H9 (cell line): ENCODE measurements around the gene TRIM68. TPM values are rescaled to one million over a fixed set of nuclear protein-coding genes. Genes with fewer than 3 reads are reported as not detected.

Experiments used
- DNase-seq: peaks from one replicate; pipeline ENCODE4 v3.0.0-alpha.2; 2017
- H2AFZ ChIP-seq: one replicate; pipeline ENCODE4 v1.6.1; 2013; ENCODE audit warnings: mild to moderate bottlenecking, low read length, control low read depth, moderate library complexity
- H2AK5ac ChIP-seq: 2 replicates; pipeline ENCODE4 v1.6.1; 2013; ENCODE audit warnings: low read length, control low read depth, mixed read lengths; ENCODE audit not compliant: insufficient read length
- H2BK120ac ChIP-seq: one replicate; pipeline ENCODE4 v1.6.1; 2013; ENCODE audit warnings: low read depth, mild to moderate bottlenecking, low read length, control low read depth, inconsistent platforms; ENCODE audit not compliant: poor library complexity, severe bottlenecking
- H2BK12ac ChIP-seq: 2 replicates; pipeline ENCODE4 v1.6.1; 2013; ENCODE audit warnings: low read length, control low read depth, mixed read lengths, low read depth; ENCODE audit not compliant: insufficient read length
- H2BK15ac ChIP-seq: 2 replicates; pipeline ENCODE4 v1.6.1; 2013; ENCODE audit warnings: low read depth, low read length, control low read depth
- H2BK20ac ChIP-seq: one replicate; pipeline ENCODE4 v1.6.1; 2013; ENCODE audit warnings: low read depth, mild to moderate bottlenecking, low read length, control low read depth, inconsistent platforms; ENCODE audit not compliant: poor library complexity, severe bottlenecking
- H2BK5ac ChIP-seq: 2 replicates; pipeline ENCODE4 v1.6.1; 2013; ENCODE audit warnings: low read length, control low read depth, mixed read lengths; ENCODE audit not compliant: insufficient read length
- H3K14ac ChIP-seq: 2 replicates; pipeline ENCODE4 v1.6.1; 2013; ENCODE audit warnings: low read length, control low read depth; ENCODE audit not compliant: insufficient read depth
- H3K18ac ChIP-seq: 2 replicates; pipeline ENCODE4 v1.6.1; 2013; ENCODE audit warnings: low read depth, mild to moderate bottlenecking, mixed read lengths, low read length, control low read depth; ENCODE audit not compliant: insufficient read length
- H3K23ac ChIP-seq: 2 replicates; pipeline ENCODE4 v1.6.1; 2013; ENCODE audit warnings: low read length, control low read depth, mixed read lengths, low read depth; ENCODE audit not compliant: insufficient read length
- H3K23me2 ChIP-seq: 2 replicates; pipeline ENCODE4 v1.6.1; 2013; ENCODE audit warnings: low read depth, mild to moderate bottlenecking, mixed read lengths, low read length, control low read depth; ENCODE audit not compliant: insufficient read length, poor library complexity, severe bottlenecking
- H3K27ac ChIP-seq: 2 replicates; pipeline ENCODE4 v1.5.1; 2013; ENCODE audit warnings: low read length, control low read depth, mixed read lengths, low read depth; ENCODE audit not compliant: insufficient read length
- H3K27me3 ChIP-seq: 2 replicates; pipeline ENCODE4 v1.6.1; 2013; ENCODE audit warnings: low read length, control low read depth, inconsistent platforms; ENCODE audit not compliant: insufficient read depth
- H3K4ac ChIP-seq: 2 replicates; pipeline ENCODE4 v1.6.1; 2013; ENCODE audit warnings: low read depth, mild to moderate bottlenecking, control low read depth, inconsistent platforms, low read length, moderate library complexity
- H3K4me1 ChIP-seq: 2 replicates; pipeline ENCODE4 v1.6.1; 2013; ENCODE audit warnings: low read length, control low read depth, inconsistent platforms; ENCODE audit not compliant: insufficient read depth
- H3K4me2 ChIP-seq: 2 replicates; pipeline ENCODE4 v1.6.1; 2013; ENCODE audit warnings: low read length, control low read depth, mixed read lengths; ENCODE audit not compliant: insufficient read length, insufficient read depth
- H3K56ac ChIP-seq: 2 replicates; pipeline ENCODE4 v1.6.1; 2013; ENCODE audit warnings: low read depth, mild to moderate bottlenecking, mixed read lengths, low read length, control low read depth; ENCODE audit not compliant: insufficient read length
- H3K79me1 ChIP-seq: 2 replicates; pipeline ENCODE4 v1.6.1; 2013; ENCODE audit warnings: low read depth, mild to moderate bottlenecking, moderate library complexity, low read length, control low read depth, inconsistent platforms; ENCODE audit not compliant: insufficient read depth, poor library complexity, severe bottlenecking
- H3K79me2 ChIP-seq: 2 replicates; pipeline ENCODE4 v1.6.1; 2013; ENCODE audit warnings: low read length, control low read depth, inconsistent platforms; ENCODE audit not compliant: insufficient read depth
- H3K9ac ChIP-seq: 2 replicates; pipeline ENCODE4 v1.6.1; 2013; ENCODE audit warnings: low read length, control low read depth, mixed read lengths; ENCODE audit not compliant: insufficient read length; ENCODE audit errors: extremely low read depth
- H3K9me3 ChIP-seq: one replicate; pipeline ENCODE4 v1.6.1; 2013; ENCODE audit warnings: low read depth, low read length, inconsistent platforms; ENCODE audit not compliant: control insufficient read depth
- H3T11ph ChIP-seq: one replicate; pipeline ENCODE4 v1.6.1; 2013; ENCODE audit warnings: mild to moderate bottlenecking, low read length, control low read depth, inconsistent platforms
- H4K20me1 ChIP-seq: one replicate; pipeline ENCODE4 v1.6.1; 2013; ENCODE audit not compliant: control insufficient read depth, insufficient read length, insufficient read depth
- H4K5ac ChIP-seq: 2 replicates; pipeline ENCODE4 v1.6.1; 2013; ENCODE audit warnings: low read depth, mild to moderate bottlenecking, mixed read lengths, low read length, control low read depth; ENCODE audit not compliant: insufficient read length
- H4K8ac ChIP-seq: replicated peaks from 2 replicates; pipeline ENCODE4 v1.6.1; 2013; ENCODE audit warnings: low read length, control low read depth, mixed read lengths, low read depth; ENCODE audit not compliant: insufficient read length
- H4K91ac ChIP-seq: 2 replicates; pipeline ENCODE4 v1.6.1; 2013; ENCODE audit warnings: low read depth, mild to moderate bottlenecking, moderate library complexity, mixed read lengths, low read length, control low read depth; ENCODE audit not compliant: insufficient read length
- H3K27ac Mint-ChIP-seq, 3 experiments: 2 replicates in 2 of 3; 3 replicates in 1 of 3; pipeline ENCODE4 v1.8.0; 2020 to 2021; ENCODE audit warnings: mixed read lengths in 3 of 3, mild to moderate bottlenecking in 1 of 3, moderate library complexity in 1 of 3
- H3K27me3 Mint-ChIP-seq: 2 replicates; pipeline ENCODE4 v1.8.0; 2021; ENCODE audit warnings: low read depth, mild to moderate bottlenecking, moderate library complexity, mixed read lengths
- H3K36me3 Mint-ChIP-seq, 3 experiments: 2 replicates in 2 of 3; 3 replicates in 1 of 3; pipeline ENCODE4 v1.8.0; 2020 to 2021; ENCODE audit warnings: low read depth in 3 of 3, mixed read lengths in 3 of 3; ENCODE audit not compliant: insufficient read depth in 1 of 3
- H3K4me1 Mint-ChIP-seq, 2 experiments: 2 replicates each; pipeline ENCODE4 v1.8.0; 2020; ENCODE audit warnings: mixed read lengths in 2 of 2
- H3K4me3 Mint-ChIP-seq, 2 experiments: 2 replicates in 1 of 2; 3 replicates in 1 of 2; pipeline ENCODE4 v1.8.0; 2020 to 2021; ENCODE audit warnings: mild to moderate bottlenecking in 2 of 2, mixed read lengths in 2 of 2, moderate library complexity in 1 of 2
- H3K9me3 Mint-ChIP-seq, 2 experiments: 2 replicates in 1 of 2; 3 replicates in 1 of 2; pipeline ENCODE4 v1.8.0; 2020; ENCODE audit warnings: mild to moderate bottlenecking in 2 of 2, mixed read lengths in 2 of 2, moderate library complexity in 1 of 2
- CTCF ChIP-seq: fragments of 200-600 bp; sonication (generic); conservative IDR thresholded peaks from 3 replicates; pipeline ENCODE4 v1.8.0; 2021; ENCODE audit warnings: antibody characterized with exemption, mild to moderate bottlenecking
- WGBS: extraction: QIAGEN DNeasy Blood & Tissue Kit; methylation state at CpG from one replicate; pipeline ENCODE4 v1.1.7; 2013; ENCODE audit warnings: missing lambda C conversion rate, low lambda C conversion rate, mixed read lengths; ENCODE audit not compliant: insufficient read length; ENCODE audit errors: extremely low coverage; 5-methylcytosine and 5-hydroxymethylcytosine counted together
- total RNA-seq: library from RNA; stranded (reverse); gene quantifications from 2 replicates; pipeline ENCODE4 v1.2.1, GENCODE V29; 2021

TRIM68 gene
- total RNA-seq, 1 experiment from 2014 or later = 9.9 TPM

DNA sequence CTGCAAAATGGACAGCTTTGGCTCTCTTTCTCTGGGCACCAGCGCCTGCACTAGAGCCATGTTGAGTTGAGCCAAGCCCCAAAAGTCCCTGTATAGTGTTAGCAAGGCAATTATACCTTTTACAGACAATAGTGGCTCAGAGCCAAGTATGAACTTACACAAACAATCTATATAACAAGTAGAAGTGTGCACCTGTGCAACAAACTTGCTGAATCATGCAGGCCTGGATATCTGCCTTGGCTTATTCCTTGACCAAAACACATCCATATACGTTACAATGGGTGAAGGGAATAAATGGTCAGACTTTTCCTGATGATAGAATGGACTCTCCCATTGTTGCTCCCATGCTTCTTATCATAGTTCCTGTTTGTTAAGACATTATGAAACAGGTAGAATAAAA is 30.3 kb downstream of the TRIM68 start:
- no peak for TF ChIP-seq CTCF
- no peak overlapping the region for H2BK5ac ChIP-seq
- no peaks in the 10 kb centered on the region for H3K23me2 ChIP-seq
- no peak overlapping the region for H2BK20ac ChIP-seq
- peaks cover 5% of the 10 kb centered on the region; the same call in 1 of the 2 replicates for H3K27me3 Mint-ChIP-seq
- no peak overlapping the region for H3T11ph ChIP-seq
- no peak overlapping the region for H2AFZ ChIP-seq
- no peaks in the 10 kb centered on the region; a peak in 1 of 5 replicates for H3K9me3 Mint-ChIP-seq
- H3K79me1 ChIP-seq = no peaks in the 10 kb centered on the region
- H3K18ac ChIP-seq = no peak overlapping the region
- H3K4me1 ChIP-seq = no peaks in the 10 kb centered on the region
- no peaks in the 10 kb centered on the region for H3K36me3 Mint-ChIP-seq
- H2AK5ac ChIP-seq = no peak overlapping the region
- DNase-seq = no peak
- no peak overlapping the region for H2BK15ac ChIP-seq
- no peak overlapping the region for H3K4me2 ChIP-seq
- H4K5ac ChIP-seq = no peak overlapping the region
- no peaks in the 10 kb centered on the region for H4K20me1 ChIP-seq
- H3K79me2 ChIP-seq = no peaks in the 10 kb centered on the region
- H3K27ac Mint-ChIP-seq = no peak overlapping the region
- WGBS = no CpG with 5 or more reads among the region's 2 CpGs
- H3K4ac ChIP-seq = no peak overlapping the region
- no peaks in the 10 kb centered on the region for H3K9me3 ChIP-seq
- no peak overlapping the region for H3K23ac ChIP-seq
- no peak overlapping the region for H2BK12ac ChIP-seq
- no peak overlapping the region for H4K8ac ChIP-seq
- H3K27ac ChIP-seq = no peak overlapping the region
- H3K4me1 Mint-ChIP-seq = no peaks in the 10 kb centered on the region; a peak in 1 of 4 replicates
- no peak overlapping the region for H3K56ac ChIP-seq
- H2BK120ac ChIP-seq = no peak overlapping the region
- H4K91ac ChIP-seq = no peak overlapping the region
- no peak overlapping the region for H3K14ac ChIP-seq
- no peak overlapping the region for H3K4me3 Mint-ChIP-seq
- no peaks in the 10 kb centered on the region for H3K27me3 ChIP-seq
- no peak overlapping the region for H3K9ac ChIP-seq
